SK-N-SH treated with all-trans-retinoic acid at 6 μM for 48 hours (cell line): ENCODE data around the gene PLCB1.

Experiments used
- ATAC-seq: fragments of 200-7000 bp; cut with Tn5 transposase; 3 replicates; pipeline ENCODE4 v1.9.1; 2020; ENCODE audit warnings: mild to moderate bottlenecking, moderate library complexity
- BACH2 ChIP-seq: fragments of 250-450 bp; sonication (Bioruptor Pico); IDR thresholded peaks from 2 replicates; pipeline ENCODE4 v1.9.0; 2021; ENCODE audit warnings: mild to moderate bottlenecking, borderline replicate concordance
- CSDC2 ChIP-seq: fragments of 250-450 bp; sonication (Bioruptor Pico); IDR thresholded peaks from 2 replicates; pipeline ENCODE4 v1.5.0; 2020; ENCODE audit warnings: mild to moderate bottlenecking, moderate library complexity
- ESRRG ChIP-seq: fragments of 250-450 bp; sonication (Bioruptor Pico); IDR thresholded peaks from 2 replicates; pipeline ENCODE4 v1.6.1; 2021; ENCODE audit warnings: mild to moderate bottlenecking
- ISL1 ChIP-seq: fragments of 250-450 bp; sonication (Bioruptor Pico); IDR thresholded peaks from 2 replicates; pipeline ENCODE4 v2.1.2; 2022; ENCODE audit warnings: mild to moderate bottlenecking, moderate library complexity
- OSR1 ChIP-seq: fragments of 250-450 bp; sonication (Bioruptor Pico); IDR thresholded peaks from 2 replicates; pipeline ENCODE4 v1.8.0; 2022; ENCODE audit warnings: moderate library complexity, mild to moderate bottlenecking, inconsistent platforms
- PPARA ChIP-seq: fragments of 250-450 bp; sonication (Bioruptor Pico); IDR thresholded peaks from 2 replicates; pipeline ENCODE4 v1.5.0; 2020; ENCODE audit warnings: mild to moderate bottlenecking, borderline replicate concordance
- RARB ChIP-seq: fragments of 250-450 bp; sonication (Bioruptor Pico); IDR thresholded peaks from 2 replicates; pipeline ENCODE4 v1.8.0; 2021; ENCODE audit warnings: mild to moderate bottlenecking, moderate library complexity
- SNAI2 ChIP-seq: fragments of 250-450 bp; sonication (Bioruptor Pico); IDR thresholded peaks from 2 replicates; pipeline ENCODE4 v1.5.0; 2020; ENCODE audit warnings: mild to moderate bottlenecking, moderate library complexity
- TCF4 ChIP-seq: fragments of 250-450 bp; sonication (Bioruptor Pico); IDR thresholded peaks from 2 replicates; pipeline ENCODE4 v1.8.0; 2021; ENCODE audit warnings: mild to moderate bottlenecking, moderate library complexity, borderline replicate concordance
- ZC3H10 ChIP-seq: fragments of 250-450 bp; sonication (Bioruptor Pico); IDR thresholded peaks from 2 replicates; pipeline ENCODE4 v1.5.1; 2021; ENCODE audit warnings: mild to moderate bottlenecking, moderate library complexity
- ZFP3 ChIP-seq: fragments of 250-450 bp; sonication (Bioruptor Pico); IDR thresholded peaks from 2 replicates; pipeline ENCODE4 v1.5.0; 2020; ENCODE audit warnings: mild to moderate bottlenecking, moderate library complexity
- ZFP30 ChIP-seq: fragments of 450-650 bp; formaldehyde crosslinking; IDR thresholded peaks from 2 replicates; pipeline ENCODE4 v1.5.0; 2022; ENCODE audit warnings: mild to moderate bottlenecking, moderate library complexity
- ZNF565 ChIP-seq: fragments of 450-650 bp; formaldehyde crosslinking; conservative IDR thresholded peaks from 2 replicates; pipeline ENCODE4 v1.5.0; 2020; ENCODE audit warnings: low read depth, mild to moderate bottlenecking, moderate library complexity
- ZNF70 ChIP-seq: fragments of 450-650 bp; formaldehyde crosslinking; IDR thresholded peaks from 2 replicates; pipeline ENCODE4 v1.5.0; 2020; ENCODE audit warnings: mild to moderate bottlenecking, moderate library complexity
- ZNF8 ChIP-seq: fragments of 450-650 bp; formaldehyde crosslinking; IDR thresholded peaks from 2 replicates; pipeline ENCODE4 v1.5.0; 2020; ENCODE audit warnings: mild to moderate bottlenecking, moderate library complexity
- TF ChIP-seq, protein P1 (sequence below): fragments of 250-450 bp; sonication (Bioruptor Pico); IDR thresholded peaks from 2 replicates; pipeline ENCODE4 v1.8.0; 2021; ENCODE audit warnings: low read depth, mild to moderate bottlenecking, moderate library complexity, borderline replicate concordance
- TF ChIP-seq, protein P2 (sequence below): fragments of 250-450 bp; sonication (Bioruptor Pico); IDR thresholded peaks from 2 replicates; pipeline ENCODE4 v1.5.1; 2020; ENCODE audit warnings: low read depth, mild to moderate bottlenecking, moderate library complexity
- TF ChIP-seq, protein P3 (sequence below): fragments of 250-450 bp; sonication (Bioruptor Pico); IDR thresholded peaks from 2 replicates; pipeline ENCODE4 v1.8.0; 2020; ENCODE audit warnings: mild to moderate bottlenecking, moderate library complexity, borderline replicate concordance
- TF ChIP-seq, protein P4 (sequence below): fragments of 250-450 bp; sonication (Bioruptor Pico); IDR thresholded peaks from 2 replicates; pipeline ENCODE4 v1.5.1; 2021; ENCODE audit warnings: mild to moderate bottlenecking, moderate library complexity
- TF ChIP-seq, protein P5 (sequence below): fragments of 250-450 bp; sonication (Bioruptor Pico); IDR thresholded peaks from 2 replicates; pipeline ENCODE4 v1.5.0; 2020; ENCODE audit warnings: mild to moderate bottlenecking, moderate library complexity

PLCB1 gene

DNA sequence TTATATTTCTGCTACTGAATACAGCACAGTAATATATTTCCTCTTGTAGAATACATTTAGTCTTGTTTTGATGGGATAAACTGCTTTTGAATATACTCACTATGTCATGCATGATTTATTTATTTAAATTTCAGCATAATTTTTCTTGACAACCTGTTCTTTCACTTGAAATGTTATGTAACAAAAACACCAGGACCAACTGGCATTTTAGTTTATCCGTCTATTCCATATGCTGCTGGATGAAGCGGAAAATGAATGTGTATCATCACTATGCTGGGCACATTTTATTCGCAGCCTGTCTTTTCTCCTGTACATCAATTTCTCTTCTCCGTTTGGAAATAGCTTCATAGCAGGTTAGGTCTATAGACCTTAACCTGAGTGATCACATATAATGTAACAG is 730.0 kb downstream of the PLCB1 start:
- no peak for ATAC-seq
- TF ChIP-seq ESRRG (CRISPR knock-in tag) (no peak), ISL1 (CRISPR knock-in tag) (no peak), ZNF565 (CRISPR knock-in tag) (no peak), OSR1 (no peak), ZNF8 (no peak), ZFP30 (CRISPR knock-in tag) (no peak), ZNF70 (CRISPR knock-in tag) (no peak), PPARA (CRISPR knock-in tag) (no peak), SNAI2 (CRISPR knock-in tag) (no peak), RARB (CRISPR knock-in tag) (no peak), CSDC2 (CRISPR knock-in tag) (no peak), ZC3H10 (CRISPR knock-in tag) (no peak), TCF4 (CRISPR knock-in tag) (no peak)
- TF ChIP-seq, protein P1, sequence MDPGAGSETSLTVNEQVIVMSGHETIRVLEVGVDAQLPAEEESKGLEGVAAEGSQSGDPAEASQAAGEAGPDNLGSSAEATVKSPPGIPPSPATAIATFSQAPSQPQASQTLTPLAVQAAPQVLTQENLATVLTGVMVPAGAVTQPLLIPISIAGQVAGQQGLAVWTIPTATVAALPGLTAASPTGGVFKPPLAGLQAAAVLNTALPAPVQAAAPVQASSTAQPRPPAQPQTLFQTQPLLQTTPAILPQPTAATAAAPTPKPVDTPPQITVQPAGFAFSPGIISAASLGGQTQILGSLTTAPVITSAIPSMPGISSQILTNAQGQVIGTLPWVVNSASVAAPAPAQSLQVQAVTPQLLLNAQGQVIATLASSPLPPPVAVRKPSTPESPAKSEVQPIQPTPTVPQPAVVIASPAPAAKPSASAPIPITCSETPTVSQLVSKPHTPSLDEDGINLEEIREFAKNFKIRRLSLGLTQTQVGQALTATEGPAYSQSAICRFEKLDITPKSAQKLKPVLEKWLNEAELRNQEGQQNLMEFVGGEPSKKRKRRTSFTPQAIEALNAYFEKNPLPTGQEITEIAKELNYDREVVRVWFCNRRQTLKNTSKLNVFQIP (CRISPR knock-in tag): no peak
- TF ChIP-seq, protein P2, sequence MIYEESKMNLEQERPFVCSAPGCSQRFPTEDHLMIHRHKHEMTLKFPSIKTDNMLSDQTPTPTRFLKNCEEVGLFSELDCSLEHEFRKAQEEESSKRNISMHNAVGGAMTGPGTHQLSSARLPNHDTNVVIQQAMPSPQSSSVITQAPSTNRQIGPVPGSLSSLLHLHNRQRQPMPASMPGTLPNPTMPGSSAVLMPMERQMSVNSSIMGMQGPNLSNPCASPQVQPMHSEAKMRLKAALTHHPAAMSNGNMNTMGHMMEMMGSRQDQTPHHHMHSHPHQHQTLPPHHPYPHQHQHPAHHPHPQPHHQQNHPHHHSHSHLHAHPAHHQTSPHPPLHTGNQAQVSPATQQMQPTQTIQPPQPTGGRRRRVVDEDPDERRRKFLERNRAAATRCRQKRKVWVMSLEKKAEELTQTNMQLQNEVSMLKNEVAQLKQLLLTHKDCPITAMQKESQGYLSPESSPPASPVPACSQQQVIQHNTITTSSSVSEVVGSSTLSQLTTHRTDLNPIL (CRISPR knock-in tag): no peak
- TF ChIP-seq, protein P3, sequence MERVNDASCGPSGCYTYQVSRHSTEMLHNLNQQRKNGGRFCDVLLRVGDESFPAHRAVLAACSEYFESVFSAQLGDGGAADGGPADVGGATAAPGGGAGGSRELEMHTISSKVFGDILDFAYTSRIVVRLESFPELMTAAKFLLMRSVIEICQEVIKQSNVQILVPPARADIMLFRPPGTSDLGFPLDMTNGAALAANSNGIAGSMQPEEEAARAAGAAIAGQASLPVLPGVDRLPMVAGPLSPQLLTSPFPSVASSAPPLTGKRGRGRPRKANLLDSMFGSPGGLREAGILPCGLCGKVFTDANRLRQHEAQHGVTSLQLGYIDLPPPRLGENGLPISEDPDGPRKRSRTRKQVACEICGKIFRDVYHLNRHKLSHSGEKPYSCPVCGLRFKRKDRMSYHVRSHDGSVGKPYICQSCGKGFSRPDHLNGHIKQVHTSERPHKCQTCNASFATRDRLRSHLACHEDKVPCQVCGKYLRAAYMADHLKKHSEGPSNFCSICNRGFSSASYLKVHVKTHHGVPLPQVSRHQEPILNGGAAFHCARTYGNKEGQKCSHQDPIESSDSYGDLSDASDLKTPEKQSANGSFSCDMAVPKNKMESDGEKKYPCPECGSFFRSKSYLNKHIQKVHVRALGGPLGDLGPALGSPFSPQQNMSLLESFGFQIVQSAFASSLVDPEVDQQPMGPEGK (CRISPR knock-in tag): no peak
- TF ChIP-seq, all 23 proteins: peak for 0

DNA sequence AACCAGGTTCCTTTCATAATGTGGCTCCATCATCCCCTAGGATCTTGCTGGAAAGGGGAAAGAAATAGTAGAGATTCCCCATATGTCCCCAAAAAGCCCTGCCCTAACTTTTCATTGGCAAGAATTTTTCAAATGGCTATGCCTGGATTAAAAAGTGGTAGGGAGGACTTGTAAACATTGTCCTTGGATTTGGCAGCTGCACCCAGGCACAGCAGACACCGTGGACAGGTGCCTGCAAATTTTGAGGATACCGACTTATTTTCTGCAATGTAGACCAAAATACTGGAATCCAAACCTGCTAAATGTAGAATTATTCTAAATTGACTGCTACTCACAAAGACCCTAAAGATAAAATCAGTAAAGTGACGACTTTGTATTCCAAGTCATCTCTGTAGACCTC is 733.6 kb downstream of the PLCB1 start:
- ATAC-seq: no peak
- TF ChIP-seq, protein P4, sequence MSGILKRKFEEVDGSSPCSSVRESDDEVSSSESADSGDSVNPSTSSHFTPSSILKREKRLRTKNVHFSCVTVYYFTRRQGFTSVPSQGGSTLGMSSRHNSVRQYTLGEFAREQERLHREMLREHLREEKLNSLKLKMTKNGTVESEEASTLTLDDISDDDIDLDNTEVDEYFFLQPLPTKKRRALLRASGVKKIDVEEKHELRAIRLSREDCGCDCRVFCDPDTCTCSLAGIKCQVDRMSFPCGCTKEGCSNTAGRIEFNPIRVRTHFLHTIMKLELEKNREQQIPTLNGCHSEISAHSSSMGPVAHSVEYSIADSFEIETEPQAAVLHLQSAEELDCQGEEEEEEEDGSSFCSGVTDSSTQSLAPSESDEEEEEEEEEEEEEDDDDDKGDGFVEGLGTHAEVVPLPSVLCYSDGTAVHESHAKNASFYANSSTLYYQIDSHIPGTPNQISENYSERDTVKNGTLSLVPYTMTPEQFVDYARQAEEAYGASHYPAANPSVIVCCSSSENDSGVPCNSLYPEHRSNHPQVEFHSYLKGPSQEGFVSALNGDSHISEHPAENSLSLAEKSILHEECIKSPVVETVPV (CRISPR knock-in tag): no peak
- TF ChIP-seq, protein P5, sequence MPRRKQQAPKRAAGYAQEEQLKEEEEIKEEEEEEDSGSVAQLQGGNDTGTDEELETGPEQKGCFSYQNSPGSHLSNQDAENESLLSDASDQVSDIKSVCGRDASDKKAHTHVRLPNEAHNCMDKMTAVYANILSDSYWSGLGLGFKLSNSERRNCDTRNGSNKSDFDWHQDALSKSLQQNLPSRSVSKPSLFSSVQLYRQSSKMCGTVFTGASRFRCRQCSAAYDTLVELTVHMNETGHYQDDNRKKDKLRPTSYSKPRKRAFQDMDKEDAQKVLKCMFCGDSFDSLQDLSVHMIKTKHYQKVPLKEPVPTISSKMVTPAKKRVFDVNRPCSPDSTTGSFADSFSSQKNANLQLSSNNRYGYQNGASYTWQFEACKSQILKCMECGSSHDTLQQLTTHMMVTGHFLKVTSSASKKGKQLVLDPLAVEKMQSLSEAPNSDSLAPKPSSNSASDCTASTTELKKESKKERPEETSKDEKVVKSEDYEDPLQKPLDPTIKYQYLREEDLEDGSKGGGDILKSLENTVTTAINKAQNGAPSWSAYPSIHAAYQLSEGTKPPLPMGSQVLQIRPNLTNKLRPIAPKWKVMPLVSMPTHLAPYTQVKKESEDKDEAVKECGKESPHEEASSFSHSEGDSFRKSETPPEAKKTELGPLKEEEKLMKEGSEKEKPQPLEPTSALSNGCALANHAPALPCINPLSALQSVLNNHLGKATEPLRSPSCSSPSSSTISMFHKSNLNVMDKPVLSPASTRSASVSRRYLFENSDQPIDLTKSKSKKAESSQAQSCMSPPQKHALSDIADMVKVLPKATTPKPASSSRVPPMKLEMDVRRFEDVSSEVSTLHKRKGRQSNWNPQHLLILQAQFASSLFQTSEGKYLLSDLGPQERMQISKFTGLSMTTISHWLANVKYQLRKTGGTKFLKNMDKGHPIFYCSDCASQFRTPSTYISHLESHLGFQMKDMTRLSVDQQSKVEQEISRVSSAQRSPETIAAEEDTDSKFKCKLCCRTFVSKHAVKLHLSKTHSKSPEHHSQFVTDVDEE (CRISPR knock-in tag): no peak
- no peak for TF ChIP-seq BACH2
- no peak for TF ChIP-seq ESRRG (CRISPR knock-in tag)
- no peak for TF ChIP-seq PPARA (CRISPR knock-in tag)
- TF ChIP-seq ZNF8: no peak
- no peak for TF ChIP-seq ZNF70 (CRISPR knock-in tag)
- no peak for TF ChIP-seq ISL1 (CRISPR knock-in tag)
- TF ChIP-seq, protein P2 (CRISPR knock-in tag): no peak
- TF ChIP-seq TCF4 (CRISPR knock-in tag): no peak
- no peak for TF ChIP-seq ZFP3 (CRISPR knock-in tag)
